ENCODE data around the gene LMAN2. TPM values are rescaled to one million over a fixed set of nuclear protein-coding genes. Genes with fewer than 3 reads are reported as not detected.

LMAN2 gene
- total and polyA plus RNA-seq, 10 donors: 50.1 to 211 (median 98.1) TPM

DNA sequence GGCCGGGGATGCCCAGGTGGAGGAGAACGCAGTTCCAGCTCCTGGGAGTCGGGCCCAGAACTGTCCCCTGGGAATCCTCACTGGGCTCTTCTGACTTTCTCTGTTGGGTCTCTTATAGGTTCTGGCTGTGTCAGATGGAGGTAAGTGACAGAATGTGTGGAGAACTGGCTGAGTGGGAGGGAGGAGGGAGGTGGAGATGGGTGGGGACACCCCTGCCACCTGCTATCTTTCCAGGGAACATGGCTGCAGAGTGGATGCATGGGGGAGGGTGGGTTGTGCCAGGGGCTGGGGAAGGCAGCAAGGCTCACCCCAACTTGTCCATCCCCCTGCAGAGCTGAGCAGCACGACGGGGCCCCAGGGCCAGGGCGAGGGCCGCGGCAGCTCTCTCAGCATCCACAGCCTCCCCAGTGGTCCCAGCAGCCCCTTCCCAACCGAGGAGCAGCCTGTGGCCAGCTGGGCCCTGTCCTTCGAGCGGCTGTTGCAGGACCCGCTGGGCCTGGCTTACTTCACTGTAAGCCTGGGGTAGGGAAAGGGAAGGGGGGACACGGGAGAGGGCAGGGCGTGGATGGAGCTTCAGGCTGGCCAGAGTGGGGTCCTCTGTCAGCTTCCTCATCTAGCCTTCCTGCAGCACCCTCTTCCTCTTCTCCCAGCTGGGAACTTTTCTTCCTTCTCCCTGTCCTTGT is 14.5 kb upstream of the LMAN2 start:
- no peak overlapping the region for H3K4me3 ChIP-seq
- H3K27me3 ChIP-seq (replicated peaks in 1 of 7): no peaks in the 10 kb centered on the region
- H3K9me3 ChIP-seq: no peaks in the 10 kb centered on the region
- H3K27ac ChIP-seq: peak overlapping the region in 7 of 8 donors; percentile 76 to 87 (median 82)
- WGBS, 5 donors: 84 to 91% (median 86%) methylated on average over 14 of the region's 14 CpGs
- intact Hi-C loops (cut with DNase I; ENCODE audit: low total_unique reads): loop anchor here (10.0 kb wide), 1 partner anchor 51 kb away; the partner anchor contains the start of gene MXD3
- TF ChIP-seq POLR2A (IDR thresholded peaks at IDR 0.05): no peak
- TF ChIP-seq, protein P1, sequence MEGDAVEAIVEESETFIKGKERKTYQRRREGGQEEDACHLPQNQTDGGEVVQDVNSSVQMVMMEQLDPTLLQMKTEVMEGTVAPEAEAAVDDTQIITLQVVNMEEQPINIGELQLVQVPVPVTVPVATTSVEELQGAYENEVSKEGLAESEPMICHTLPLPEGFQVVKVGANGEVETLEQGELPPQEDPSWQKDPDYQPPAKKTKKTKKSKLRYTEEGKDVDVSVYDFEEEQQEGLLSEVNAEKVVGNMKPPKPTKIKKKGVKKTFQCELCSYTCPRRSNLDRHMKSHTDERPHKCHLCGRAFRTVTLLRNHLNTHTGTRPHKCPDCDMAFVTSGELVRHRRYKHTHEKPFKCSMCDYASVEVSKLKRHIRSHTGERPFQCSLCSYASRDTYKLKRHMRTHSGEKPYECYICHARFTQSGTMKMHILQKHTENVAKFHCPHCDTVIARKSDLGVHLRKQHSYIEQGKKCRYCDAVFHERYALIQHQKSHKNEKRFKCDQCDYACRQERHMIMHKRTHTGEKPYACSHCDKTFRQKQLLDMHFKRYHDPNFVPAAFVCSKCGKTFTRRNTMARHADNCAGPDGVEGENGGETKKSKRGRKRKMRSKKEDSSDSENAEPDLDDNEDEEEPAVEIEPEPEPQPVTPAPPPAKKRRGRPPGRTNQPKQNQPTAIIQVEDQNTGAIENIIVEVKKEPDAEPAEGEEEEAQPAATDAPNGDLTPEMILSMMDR (IDR thresholded peaks at IDR 0.05 in 8 of 11, conservative IDR thresholded peaks at IDR 0.05 in 3 of 11): no peak
- TF ChIP-seq POLR2AphosphoS5 (IDR thresholded peaks at IDR 0.05): no peak
- peaks cover 17 to 98% (median 78%) of the 10 kb centered on the region in 6 donors for H3K4me1 ChIP-seq
- H3K36me3 ChIP-seq: peaks cover 0 to 61% (median 28%) of the 10 kb centered on the region in 6 donors
- no peak for DNase-seq

DNA sequence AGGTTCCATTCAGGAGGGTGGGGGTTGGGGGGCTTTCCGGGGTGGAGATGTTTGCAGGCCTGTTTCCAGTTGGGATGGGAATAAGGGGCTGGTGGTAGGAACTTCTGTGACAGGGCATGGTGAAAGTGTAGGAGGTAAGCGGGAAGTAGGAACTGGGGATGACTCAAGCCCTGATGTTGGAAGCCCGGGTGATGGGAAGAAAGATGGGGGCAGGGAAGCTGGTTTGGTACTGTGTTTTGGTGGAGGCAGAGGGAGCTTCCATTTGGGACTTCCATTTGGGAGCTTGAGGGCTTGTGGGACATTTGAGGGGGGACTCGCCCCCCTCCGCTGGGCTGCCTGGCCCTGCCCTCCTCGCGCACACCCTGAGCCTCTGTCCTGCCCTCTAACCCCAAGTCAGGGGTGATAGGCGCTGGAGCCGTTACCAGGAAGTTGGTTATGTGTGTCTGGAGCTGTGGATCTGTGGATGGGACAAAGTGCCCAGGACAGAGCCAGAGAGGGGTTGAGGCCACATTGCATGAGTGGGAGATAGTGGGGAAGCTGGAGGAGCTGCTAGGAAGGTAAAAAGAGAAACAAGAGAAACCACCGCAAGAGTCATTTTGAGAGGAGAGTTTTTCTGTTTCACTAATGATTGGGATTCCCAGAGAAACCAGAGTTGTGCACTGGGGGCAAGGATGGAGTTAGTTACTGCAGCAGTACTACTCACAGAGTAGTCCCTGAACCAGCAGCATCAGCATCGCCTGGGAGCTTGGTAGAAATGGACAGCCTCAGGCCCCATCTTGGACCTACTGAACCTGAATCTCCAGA is 12.9 kb upstream of the LMAN2 start:
- H3K4me1 ChIP-seq: peaks cover 25 to 100% (median 79%) of the 10 kb centered on the region in 6 donors
- no peak overlapping the region for H3K4me3 ChIP-seq
- WGBS, 5 donors: 67 to 86% (median 71%) methylated on average over 11 of the region's 11 CpGs
- H3K36me3 ChIP-seq: peaks cover 0 to 48% (median 28%) of the 10 kb centered on the region in 6 donors
- H3K27ac ChIP-seq: peak overlapping the region in 1 of 8 donors; percentile 92
- no peak for DNase-seq
- no peaks in the 10 kb centered on the region for H3K9me3 ChIP-seq
- intact Hi-C loops (cut with DNase I; ENCODE audit: low total_unique reads): loop anchor here (10.0 kb wide), 1 partner anchor 50 kb away; the partner anchor contains the start of gene MXD3
- no peaks in the 10 kb centered on the region for H3K27me3 ChIP-seq (replicated peaks in 1 of 7)
- TF ChIP-seq POLR2A (IDR thresholded peaks at IDR 0.05): no peak
- TF ChIP-seq, protein P1 (IDR thresholded peaks at IDR 0.05 in 8 of 11, conservative IDR thresholded peaks at IDR 0.05 in 3 of 11): no peak

DNA sequence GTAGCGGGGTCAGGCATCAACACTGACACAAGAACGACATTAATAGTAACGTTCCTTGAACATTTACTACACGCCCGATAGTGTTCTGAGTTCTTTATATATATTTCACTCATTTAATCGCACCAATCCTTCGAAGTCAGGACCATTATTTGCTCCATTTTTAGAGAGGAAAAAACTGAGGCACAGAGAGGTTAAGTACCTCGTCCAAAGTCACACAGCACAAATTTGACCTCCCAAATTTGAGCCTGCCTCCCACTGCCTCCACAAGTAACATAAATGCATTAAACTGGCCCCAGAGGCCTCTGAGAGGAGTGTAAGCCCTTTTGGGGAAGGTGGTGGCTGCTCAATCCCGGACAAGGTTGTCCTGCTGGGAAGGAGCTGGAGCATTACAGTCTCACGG is 12.1 kb upstream of the LMAN2 start:
- Histone ChIP-seq H3K27me3 (replicated peaks in 1 of 7) (no peaks in the 10 kb centered on the region), H3K4me1 (peaks cover 33 to 100% (median 79%) of the 10 kb centered on the region in 6 donors), H3K4me3 (peak overlapping the region in 6 of 8 donors; percentile 31 to 76 (median 46)), H3K36me3 (peaks cover 0 to 40% (median 22%) of the 10 kb centered on the region in 6 donors), H3K27ac (peak overlapping the region in 4 of 8 donors; percentile 71 to 92 (median 88)), H3K9me3 (no peaks in the 10 kb centered on the region)
- 50 to 65% (median 62%) methylated on average over 10 of the region's 10 CpGs for WGBS, 5 donors
- intact Hi-C loops (cut with DNase I; ENCODE audit: low total_unique reads): loop anchor here (10.0 kb wide), 1 partner anchor 49 kb away; the partner anchor contains the start of gene MXD3
- no peak for DNase-seq
- TF ChIP-seq, protein P1 (IDR thresholded peaks at IDR 0.05 in 8 of 11, conservative IDR thresholded peaks at IDR 0.05 in 3 of 11): no peak
- TF ChIP-seq POLR2AphosphoS5 (IDR thresholded peaks at IDR 0.05) (no peak), POLR2A (IDR thresholded peaks at IDR 0.05) (no peak)
